ENCODE results near the gene DNAJC17.

The DNAJC17 gene

GRCh38 chr15:40768521-40769273 lies 38.6 kb downstream of the DNAJC17 start:
- Mint-ChIP-seq H3K4me1 (ENCODE audit: low read depth) (peaks cover 38% of the 10 kb centered on the region), H3K36me3 (no peaks in the 10 kb centered on the region), H3K27ac (peak overlapping the region; percentile 95), H3K9me3 (ENCODE audit: low read depth) (no peaks in the 10 kb centered on the region), H3K4me3 (peak overlapping the region; percentile 65), H3K27me3 (no peaks in the 10 kb centered on the region)

- peaks cover 43% of the 10 kb centered on the region for H3K4me1 Mint-ChIP-seq (ENCODE audit: low read depth)
- H3K4me3 Mint-ChIP-seq, result no peak overlapping the region
- no peaks in the 10 kb centered on the region for H3K9me3 Mint-ChIP-seq (ENCODE audit: low read depth)
- H3K27me3 Mint-ChIP-seq, result no peaks in the 10 kb centered on the region
- no peak overlapping the region for H3K27ac Mint-ChIP-seq
- no peaks in the 10 kb centered on the region for H3K36me3 Mint-ChIP-seq
Measured at GRCh38 chr15:40767838-40768500, 39.3 kb downstream of the DNAJC17 start.

- Mint-ChIP-seq H3K4me3 (no peak overlapping the region), H3K4me1 (ENCODE audit: low read depth) (peaks cover 48% of the 10 kb centered on the region), H3K36me3 (no peaks in the 10 kb centered on the region), H3K27ac (no peak overlapping the region), H3K27me3 (no peaks in the 10 kb centered on the region), H3K9me3 (ENCODE audit: low read depth) (no peaks in the 10 kb centered on the region)
Measured at GRCh38 chr15:40766906-40767837, 40.1 kb downstream of the DNAJC17 start.

GRCh38 chr15:40766194-40766815 lies 41.0 kb downstream of the DNAJC17 start:
- no peaks in the 10 kb centered on the region for H3K9me3 Mint-ChIP-seq (ENCODE audit: low read depth)
- peak overlapping the region; percentile 64 for H3K27ac Mint-ChIP-seq
- H3K27me3 Mint-ChIP-seq, result no peaks in the 10 kb centered on the region
- H3K4me3 Mint-ChIP-seq, result peak overlapping the region; percentile 23
- peaks cover 48% of the 10 kb centered on the region for H3K4me1 Mint-ChIP-seq (ENCODE audit: low read depth)
- no peaks in the 10 kb centered on the region for H3K36me3 Mint-ChIP-seq

- Mint-ChIP-seq H3K9me3 (ENCODE audit: low read depth) (no peaks in the 10 kb centered on the region), H3K27me3 (no peaks in the 10 kb centered on the region), H3K36me3 (no peaks in the 10 kb centered on the region), H3K27ac (peak overlapping the region; percentile 90), H3K4me1 (ENCODE audit: low read depth) (peaks cover 42% of the 10 kb centered on the region), H3K4me3 (peak overlapping the region; percentile 88)
Measured at GRCh38 chr15:40764629-40765103, 42.6 kb downstream of the DNAJC17 start.

GRCh38 chr15:40763801-40764628 lies 43.3 kb downstream of the DNAJC17 start, which contains the start of gene GCHFR:
Gene GCHFR, plus strand, starts transcription at chr15:40764068. Its CDS starts 113 bp downstream, at chr15:40764181.
- no peaks in the 10 kb centered on the region for H3K27me3 Mint-ChIP-seq
- H3K4me1 Mint-ChIP-seq (ENCODE audit: low read depth), result peaks cover 37% of the 10 kb centered on the region
- H3K27ac Mint-ChIP-seq, result peak within 1 kb of the TSS; percentile 90
- H3K36me3 Mint-ChIP-seq, result no peaks in the 10 kb centered on the region
- peak within 1 kb of the TSS; percentile 88 for H3K4me3 Mint-ChIP-seq
- H3K9me3 Mint-ChIP-seq (ENCODE audit: low read depth), result no peaks in the 10 kb centered on the region

- H3K36me3 Mint-ChIP-seq, result no peaks in the 10 kb centered on the region
- no peaks in the 10 kb centered on the region for H3K9me3 Mint-ChIP-seq (ENCODE audit: low read depth)
- peak overlapping the region; percentile 88 for H3K4me3 Mint-ChIP-seq
- no peaks in the 10 kb centered on the region for H3K27me3 Mint-ChIP-seq
- H3K4me1 Mint-ChIP-seq (ENCODE audit: low read depth), result peaks cover 30% of the 10 kb centered on the region
- peak overlapping the region; percentile 79 for H3K27ac Mint-ChIP-seq
Measured at GRCh38 chr15:40762919-40763800, 44.1 kb downstream of the DNAJC17 start.

GRCh38 chr15:40759961-40760360 lies 47.3 kb downstream of the DNAJC17 start:
- H3K4me1 Mint-ChIP-seq (ENCODE audit: low read depth), result peaks cover 17% of the 10 kb centered on the region
- no peak overlapping the region for H3K27ac Mint-ChIP-seq
- H3K4me3 Mint-ChIP-seq, result no peak overlapping the region
- no peaks in the 10 kb centered on the region for H3K27me3 Mint-ChIP-seq
- no peaks in the 10 kb centered on the region for H3K36me3 Mint-ChIP-seq
- no peaks in the 10 kb centered on the region for H3K9me3 Mint-ChIP-seq (ENCODE audit: low read depth)

- peaks cover 17% of the 10 kb centered on the region for H3K4me1 Mint-ChIP-seq (ENCODE audit: low read depth)
- peak overlapping the region; percentile 55 for H3K4me3 Mint-ChIP-seq
- no peaks in the 10 kb centered on the region for H3K27me3 Mint-ChIP-seq
- H3K27ac Mint-ChIP-seq, result peak overlapping the region; percentile 43
- no peaks in the 10 kb centered on the region for H3K9me3 Mint-ChIP-seq (ENCODE audit: low read depth)
- H3K36me3 Mint-ChIP-seq, result peaks cover 2% of the 10 kb centered on the region
Measured at GRCh38 chr15:40756938-40757337, 50.3 kb downstream of the DNAJC17 start.

GRCh38 chr15:40755812-40756208 lies 51.5 kb downstream of the DNAJC17 start:
- H3K4me3 Mint-ChIP-seq, result peak overlapping the region; percentile 87
- no peaks in the 10 kb centered on the region for H3K27me3 Mint-ChIP-seq
- peaks cover 2% of the 10 kb centered on the region for H3K36me3 Mint-ChIP-seq
- peaks cover 17% of the 10 kb centered on the region for H3K4me1 Mint-ChIP-seq (ENCODE audit: low read depth)
- H3K27ac Mint-ChIP-seq, result peak overlapping the region; percentile 98
- no peaks in the 10 kb centered on the region for H3K9me3 Mint-ChIP-seq (ENCODE audit: low read depth)

GRCh38 chr15:40754883-40755811 lies 52.1 kb downstream of the DNAJC17 start, which contains the start of gene RMDN3:
Gene RMDN3, minus strand, starts transcription at chr15:40755254. Its CDS starts 471 bp downstream, at chr15:40754783.
- Mint-ChIP-seq H3K36me3 (peaks cover 2% of the 10 kb centered on the region), H3K27ac (peak within 1 kb of the TSS; percentile 98), H3K27me3 (no peaks in the 10 kb centered on the region), H3K9me3 (ENCODE audit: low read depth) (no peaks in the 10 kb centered on the region), H3K4me3 (peak within 1 kb of the TSS; percentile 87), H3K4me1 (ENCODE audit: low read depth) (peaks cover 17% of the 10 kb centered on the region)

GRCh38 chr15:40754574-40754882 lies 52.7 kb downstream of the DNAJC17 start:
- no peaks in the 10 kb centered on the region for H3K9me3 Mint-ChIP-seq (ENCODE audit: low read depth)
- H3K36me3 Mint-ChIP-seq, result peaks cover 2% of the 10 kb centered on the region
- H3K4me3 Mint-ChIP-seq, result peak overlapping the region; percentile 87
- H3K27me3 Mint-ChIP-seq, result no peaks in the 10 kb centered on the region
- peak overlapping the region; percentile 98 for H3K27ac Mint-ChIP-seq
- peaks cover 17% of the 10 kb centered on the region for H3K4me1 Mint-ChIP-seq (ENCODE audit: low read depth)

All from activated naive CD8-positive, alpha-beta T cell (primary cell).